Vagina (tissue), 2 donors: ENCODE data around the gene UBXN4. TPM values are rescaled to one million over a fixed set of nuclear protein-coding genes. Genes with fewer than 3 reads are reported as not detected.
"Not testable (repeated sequence)": the region's sequence is repeated elsewhere in the genome, so short reads cannot be mapped to it uniquely, and the experiment has no call there.

ENCODE experiments used
- DNase-seq, 2 donors: peaks; one replicate each; pipeline ENCODE4 v3.0.0-alpha.2; 2017; ENCODE audit errors: extremely low spot score in 2 of 2
- H3K27ac ChIP-seq: fragments of 200-600 bp; sonication (generic); one replicate; pipeline ENCODE4 v1.5.1; 2019
- H3K27me3 ChIP-seq: fragments of 200-600 bp; sonication (generic); one replicate; pipeline ENCODE4 v1.5.1; 2019
- H3K36me3 ChIP-seq, 2 donors: fragments of 200-600 bp; sonication (generic); one replicate each; pipeline ENCODE4 v1.5.1; 2017 to 2019
- H3K4me1 ChIP-seq: fragments of 200-600 bp; sonication (generic); one replicate; pipeline ENCODE4 v1.5.1; 2019
- H3K4me3 ChIP-seq, 2 donors: fragments of 200-600 bp; sonication (generic); 1 replicate in 1 of 2; 2 replicates in 1 of 2; pipeline ENCODE4 v1.5.1; 2016 to 2019
- H3K9me3 ChIP-seq: fragments of 200-600 bp; sonication (generic); one replicate; pipeline ENCODE4 v1.5.1; 2019
- CTCF ChIP-seq, 3 experiments: fragments of 450-650 bp in 2 of 3; fragments of 200-600 bp in 1 of 3; sonication (generic) in 1 of 3; IDR thresholded peaks; one replicate each; pipeline ENCODE4 v1.5.1; 2017 to 2019; ENCODE audit warnings: antibody characterized with exemption in 3 of 3, mild to moderate bottlenecking in 2 of 3, moderate library complexity in 2 of 3
- POLR2A ChIP-seq, 2 donors: fragments of 450-650 bp; IDR thresholded peaks; one replicate each; pipeline ENCODE4 v1.6.1; 2017; ENCODE audit warnings: antibody characterized with exemption in 2 of 2, mild to moderate bottlenecking in 2 of 2, moderate library complexity in 2 of 2
- POLR2AphosphoS5 ChIP-seq, 2 donors: sonication (generic); formaldehyde crosslinking; IDR thresholded peaks; one replicate each; pipeline ENCODE4 v1.9.0; 2017; ENCODE audit warnings: antibody characterized with exemption in 2 of 2, mild to moderate bottlenecking in 2 of 2, low read depth in 1 of 2; ENCODE audit not compliant: insufficient read depth in 1 of 2
- intact Hi-C: fragments of 100-400 bp; cut with DNase I; formaldehyde crosslinking; loops from one replicate; pipeline ENCODE4 v1.15.1; 2023
- total RNA-seq: library from RNA; depleted of rRNA; stranded (reverse); fragments of >200 nt; gene quantifications from one replicate; pipeline ENCODE4 v1.2.3, GENCODE V29; 2016

UBXN4 gene
- total RNA-seq, 1 donor from 2014 or later, result 51.6 TPM

GRCh38 chr2:135800513-135801460, 59.1 kb downstream of the UBXN4 start:
- H3K4me1 ChIP-seq, result no peaks in the 10 kb centered on the region
- no peak overlapping the region for H3K4me3 ChIP-seq
- H3K27ac ChIP-seq, result no peak overlapping the region
- no peaks in the 10 kb centered on the region for H3K27me3 ChIP-seq
- no peaks in the 10 kb centered on the region for H3K9me3 ChIP-seq
- DNase-seq, result no peak
- TF ChIP-seq POLR2A (IDR thresholded peaks at IDR 0.05), result no peak
- TF ChIP-seq POLR2AphosphoS5 (IDR thresholded peaks at IDR 0.05; ENCODE audit: insufficient read depth in 1 of 2, low read depth in 1 of 2), result no peak
- H3K36me3 ChIP-seq, result no peaks in the 10 kb centered on the region
- intact Hi-C loops, result no loop called here

GRCh38 chr2:135802350-135802749, 60.7 kb downstream of the UBXN4 start:
- Histone ChIP-seq H3K27ac (no peak overlapping the region), H3K36me3 (no peaks in the 10 kb centered on the region), H3K4me1 (no peaks in the 10 kb centered on the region), H3K27me3 (no peaks in the 10 kb centered on the region), H3K9me3 (no peaks in the 10 kb centered on the region), H3K4me3 (no peak overlapping the region)
- intact Hi-C loops, result no loop called here
- DNase-seq, result no peak
- TF ChIP-seq POLR2A (IDR thresholded peaks at IDR 0.05) (no peak), POLR2AphosphoS5 (IDR thresholded peaks at IDR 0.05; ENCODE audit: insufficient read depth in 1 of 2, low read depth in 1 of 2) (no peak), CTCF (IDR thresholded peaks at IDR 0.05) (no peak)

- H3K27ac ChIP-seq, result no peak overlapping the region
- H3K4me3 ChIP-seq, result no peak overlapping the region
- no peaks in the 10 kb centered on the region for H3K9me3 ChIP-seq
- TF ChIP-seq POLR2A (IDR thresholded peaks at IDR 0.05), result no peak
- no peak for DNase-seq
- H3K4me1 ChIP-seq, result no peaks in the 10 kb centered on the region
- intact Hi-C loops, result no loop called here
- H3K36me3 ChIP-seq, result no peaks in the 10 kb centered on the region
- no peaks in the 10 kb centered on the region for H3K27me3 ChIP-seq
Observed at GRCh38 chr2:135803278-135803677, 61.6 kb downstream of the UBXN4 start.

GRCh38 chr2:135807874-135808273, 66.2 kb downstream of the UBXN4 start:
- H3K36me3 ChIP-seq, H3K4me3 ChIP-seq, H3K27me3 ChIP-seq, H3K9me3 ChIP-seq, H3K27ac ChIP-seq, H3K4me1 ChIP-seq, intact Hi-C loops, DNase-seq: not testable (repeated sequence)

- H3K27ac ChIP-seq, result no peak overlapping the region
- no peaks in the 10 kb centered on the region for H3K36me3 ChIP-seq
- no peaks in the 10 kb centered on the region for H3K4me1 ChIP-seq
- H3K9me3 ChIP-seq, result no peaks in the 10 kb centered on the region
- intact Hi-C loops, result no loop called here
- no peak for DNase-seq
- no peak overlapping the region for H3K4me3 ChIP-seq
- TF ChIP-seq POLR2AphosphoS5 (IDR thresholded peaks at IDR 0.05; ENCODE audit: insufficient read depth in 1 of 2, low read depth in 1 of 2) (no peak), POLR2A (IDR thresholded peaks at IDR 0.05) (no peak), CTCF (IDR thresholded peaks at IDR 0.05) (no peak)
- no peaks in the 10 kb centered on the region for H3K27me3 ChIP-seq
Observed at GRCh38 chr2:135812907-135813511, 71.4 kb downstream of the UBXN4 start.

GRCh38 chr2:135815269-135815668, 73.6 kb downstream of the UBXN4 start:
- no peaks in the 10 kb centered on the region for H3K4me1 ChIP-seq
- H3K27me3 ChIP-seq, result no peaks in the 10 kb centered on the region
- intact Hi-C loops, result no loop called here
- TF ChIP-seq POLR2A (IDR thresholded peaks at IDR 0.05) (no peak), CTCF (IDR thresholded peaks at IDR 0.05) (no peak), POLR2AphosphoS5 (IDR thresholded peaks at IDR 0.05; ENCODE audit: insufficient read depth in 1 of 2, low read depth in 1 of 2) (no peak)
- H3K27ac ChIP-seq, result no peak overlapping the region
- no peak overlapping the region for H3K4me3 ChIP-seq
- no peaks in the 10 kb centered on the region for H3K9me3 ChIP-seq
- no peak for DNase-seq
- H3K36me3 ChIP-seq, result no peaks in the 10 kb centered on the region
